Lung (tissue), 10 donors: ENCODE results near the gene TRIM16. TPM values are rescaled to one million over a fixed set of nuclear protein-coding genes. Genes with fewer than 3 reads are reported as not detected.
A peak's percentile ranks its signal among the peaks of the same experiment; 100 is the strongest.
"Not testable (repeated sequence)": the region's sequence is repeated elsewhere in the genome, so short reads cannot be mapped to it uniquely, and the experiment has no call there.

Experiments used
- ATAC-seq: fragments of 200-7000 bp; cut with Tn5 transposase; one replicate; pipeline ENCODE4 v1.9.1; 2020; ENCODE audit warnings: moderate number of reproducible peaks; ENCODE audit not compliant: insufficient read depth, low FRiP score
- DNase-seq, 3 donors: peaks; one replicate each; pipeline ENCODE4 v3.0.0-alpha.2; 2013 to 2017
- H3K27ac ChIP-seq, 2 donors: one replicate each; pipeline ENCODE4 v1.5.1; 2013; ENCODE audit warnings: mild to moderate bottlenecking in 2 of 2, moderate library complexity in 2 of 2, control low read depth in 1 of 2, inconsistent platforms in 1 of 2, low read depth in 1 of 2, low read length in 1 of 2
- H3K27me3 ChIP-seq, 3 donors: one replicate each; pipeline ENCODE4 v1.5.1; 2013; ENCODE audit warnings: low read length in 2 of 3; ENCODE audit not compliant: control insufficient read depth in 3 of 3, insufficient read depth in 3 of 3
- H3K36me3 ChIP-seq, 4 donors: one replicate each; pipeline ENCODE4 v1.5.1; 2013; ENCODE audit warnings: low read length in 4 of 4, mild to moderate bottlenecking in 1 of 4, moderate library complexity in 1 of 4; ENCODE audit not compliant: control insufficient read depth in 4 of 4, insufficient read depth in 4 of 4
- H3K4me1 ChIP-seq, 5 donors: one replicate each; pipeline ENCODE4 v1.5.1; 2013; ENCODE audit warnings: low read length in 5 of 5, mild to moderate bottlenecking in 2 of 5, moderate library complexity in 1 of 5; ENCODE audit not compliant: control insufficient read depth in 5 of 5, insufficient read depth in 5 of 5
- H3K4me3 ChIP-seq: one replicate; pipeline ENCODE4 v1.5.1; 2013; ENCODE audit warnings: mild to moderate bottlenecking, control low read depth, moderate library complexity
- H3K9ac ChIP-seq, 2 donors: one replicate each; pipeline ENCODE4 v1.5.1; 2013; ENCODE audit warnings: low read length in 2 of 2, control low read depth in 1 of 2; ENCODE audit not compliant: insufficient read depth in 1 of 2
- H3K9me3 ChIP-seq, 4 donors: one replicate each; pipeline ENCODE4 v1.5.1; 2013; ENCODE audit warnings: low read length in 3 of 4, mild to moderate bottlenecking in 1 of 4, moderate library complexity in 1 of 4; ENCODE audit not compliant: control insufficient read depth in 4 of 4, insufficient read depth in 3 of 4
- WGBS, 2 donors: extraction: QIAGEN DNeasy Blood & Tissue Kit; methylation state at CpG; one replicate each; pipeline ENCODE4 v1.1.7; 2013; 5-methylcytosine and 5-hydroxymethylcytosine counted together
- polyA plus RNA-seq, 2 donors: library from polyadenylated mRNA; stranded (reverse); fragments of 200-250 nt; gene quantifications; one replicate each; pipeline ENCODE4 v1.2.1, GENCODE V29; 2013
- total RNA-seq, 2 donors: library from RNA; depleted of rRNA in 1 of 2; stranded (reverse); fragments of >200 nt in 1 of 2; gene quantifications; one replicate each; pipeline ENCODE4 v1.2.1, GENCODE V29; 2014 to 2021
- donor health status: Bipolar disorder and iron deficiency.
- donor health status: healthy.
- donor health status: DM: yes; HTN: yes; CAD: no.

Gene TRIM16
- total and polyA plus RNA-seq, 4 donors, result 10.2 to 32.1 (median 21.0) TPM

DNA sequence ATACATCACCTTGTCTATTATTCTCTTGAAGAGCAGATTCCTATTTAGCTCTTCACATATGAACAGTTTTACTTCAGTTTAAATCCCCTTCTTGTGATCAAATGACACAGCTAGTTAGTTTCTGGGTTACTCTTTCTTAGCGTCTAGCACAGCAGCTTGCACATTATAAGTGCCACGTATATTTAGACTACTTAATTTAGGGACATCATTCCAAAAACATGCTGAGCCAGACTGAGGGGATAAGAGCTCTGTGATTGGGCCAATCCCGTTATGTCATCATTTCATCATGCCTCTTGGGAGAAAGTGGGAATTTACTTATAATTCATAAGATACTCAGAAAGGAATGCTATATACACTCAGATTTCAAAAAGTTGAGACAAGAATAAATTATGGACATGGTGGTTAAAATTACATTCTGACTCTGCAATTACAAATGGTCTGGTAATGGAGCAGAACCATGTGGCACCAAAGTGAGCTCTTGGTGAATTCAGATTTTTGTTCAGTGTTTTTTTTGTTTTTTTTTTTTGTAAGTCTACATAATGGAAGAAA is 60.4 kb downstream of the TRIM16 start:
- not testable (repeated sequence) for H3K4me3 ChIP-seq, H3K27me3 ChIP-seq, H3K9ac ChIP-seq, H3K4me1 ChIP-seq, H3K9me3 ChIP-seq, H3K36me3 ChIP-seq, ATAC-seq, H3K27ac ChIP-seq
- DNase-seq, result peak in 1 of 3 donors; percentile 12
- 78 to 89% methylated on average over 3 of the region's 3 CpGs for WGBS, 2 donors

DNA sequence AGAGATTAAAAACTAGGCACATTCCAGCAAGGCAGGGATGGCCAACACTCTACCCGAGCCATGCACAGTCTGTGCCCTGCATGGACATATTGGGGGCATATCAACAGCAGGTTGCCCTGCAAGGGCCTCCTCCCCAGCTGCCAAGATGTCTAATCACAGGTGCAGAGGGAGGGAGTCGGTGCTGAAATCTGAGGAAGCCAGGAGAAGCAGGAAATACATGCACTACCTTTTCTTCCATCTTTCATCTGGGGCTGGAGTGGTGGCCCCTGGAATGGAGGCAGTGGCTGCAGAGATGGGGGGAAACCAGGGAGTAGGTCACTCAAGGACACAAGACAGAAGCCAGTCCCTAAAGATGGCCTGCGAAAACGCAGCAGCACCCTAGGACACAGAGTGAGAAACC is 60.9 kb downstream of the TRIM16 start:
- WGBS, 2 donors, result 83 to 90% methylated on average over 3 of the region's 4 CpGs
- H3K27ac ChIP-seq, H3K9me3 ChIP-seq, H3K4me1 ChIP-seq, H3K36me3 ChIP-seq, DNase-seq, H3K27me3 ChIP-seq, H3K9ac ChIP-seq, H3K4me3 ChIP-seq, ATAC-seq: not testable (repeated sequence)

DNA sequence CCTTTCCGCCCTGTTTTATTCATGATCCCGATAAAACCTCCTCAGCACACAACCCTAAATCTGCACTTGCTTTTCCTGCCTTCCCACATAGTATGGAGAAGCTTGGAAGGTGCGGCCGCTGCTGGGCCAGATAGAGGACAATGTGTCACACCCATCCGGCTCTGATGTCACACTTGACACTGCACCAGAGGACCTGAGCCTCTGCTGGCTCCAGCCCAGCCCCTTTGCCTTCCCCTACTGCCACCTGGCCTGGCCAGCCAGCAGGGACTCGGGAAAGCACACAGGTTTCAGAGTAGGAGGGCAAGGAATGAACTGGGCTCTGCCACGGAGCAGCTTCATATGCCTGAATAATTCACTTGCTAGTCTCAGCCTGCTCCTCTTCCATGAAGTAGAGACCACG is 62.0 kb downstream of the TRIM16 start:
- DNase-seq, H3K4me1 ChIP-seq, ATAC-seq, H3K9me3 ChIP-seq, H3K27me3 ChIP-seq, H3K36me3 ChIP-seq, H3K4me3 ChIP-seq, H3K9ac ChIP-seq, H3K27ac ChIP-seq: not testable (repeated sequence)
- 87 to 90% methylated on average over 5 to 7 of the region's 8 CpGs for WGBS, 2 donors

DNA sequence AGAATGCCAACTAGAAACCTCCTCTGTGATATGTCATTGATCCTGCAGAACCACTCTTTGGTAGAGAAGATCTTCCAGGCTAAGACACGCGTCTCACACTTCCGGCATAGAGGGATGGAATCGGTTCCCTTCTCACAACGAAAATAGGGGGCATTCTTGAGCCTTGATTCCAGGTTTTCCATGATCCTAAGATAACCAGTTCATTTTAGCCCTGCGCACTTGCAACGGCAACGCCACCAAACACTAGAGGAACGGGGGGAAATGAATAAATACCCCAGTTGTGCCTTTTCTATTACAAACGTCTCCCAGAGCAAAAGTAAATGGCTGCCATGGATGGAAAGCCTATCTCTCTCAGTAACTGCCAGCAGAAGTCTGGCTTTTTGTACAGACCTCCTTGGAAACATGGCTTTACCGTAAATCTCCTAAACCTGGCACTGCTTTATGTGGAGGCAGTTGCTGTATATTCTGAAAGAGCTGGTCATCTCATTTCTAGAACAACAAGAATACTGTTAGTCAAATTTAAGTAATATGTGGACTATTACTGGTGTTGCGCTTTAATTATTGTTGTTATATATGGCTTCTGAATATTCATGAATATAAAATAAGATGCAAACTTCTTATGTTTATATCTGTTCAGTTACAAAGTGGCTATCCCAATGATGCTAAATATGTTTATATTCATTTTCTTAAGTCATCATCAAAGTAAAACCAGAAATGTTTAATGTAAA is 64.6 kb downstream of the TRIM16 start, which contains the start of gene FBXW10B:
Gene FBXW10B, minus strand, starts transcription at position 374 of the 728 bp plus-strand sequence. Its CDS starts 192 bp downstream, at position 182.
- H3K9me3 ChIP-seq, H3K27ac ChIP-seq, H3K4me3 ChIP-seq, H3K4me1 ChIP-seq, H3K27me3 ChIP-seq, H3K36me3 ChIP-seq, H3K9ac ChIP-seq, ATAC-seq: not testable (repeated sequence)
- peak in 2 of 3 donors; percentile 15 to 36 for DNase-seq
- 63 to 75% methylated on average over 11 of the region's 12 CpGs for WGBS, 2 donors

DNA sequence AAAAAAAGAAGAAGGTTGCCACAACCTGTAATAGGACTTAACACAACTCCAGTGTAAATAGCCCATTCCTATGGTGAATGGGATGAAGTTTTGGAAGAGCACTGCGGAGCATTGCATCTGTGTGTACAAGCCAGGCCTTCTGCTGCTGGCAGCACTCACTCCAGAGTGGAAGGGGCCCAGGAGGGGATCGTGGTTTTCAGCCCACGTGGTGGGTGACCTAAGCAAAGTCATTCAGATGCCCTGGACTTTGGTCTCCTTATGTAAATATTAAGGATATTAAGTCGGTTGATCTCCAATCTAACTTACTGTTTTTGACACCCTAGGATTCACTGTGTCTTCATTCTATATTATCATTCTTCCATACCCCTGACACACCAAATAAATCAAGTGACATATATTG is 67.3 kb downstream of the TRIM16 start:
- not testable (repeated sequence) for H3K9me3 ChIP-seq, H3K27me3 ChIP-seq, H3K36me3 ChIP-seq, H3K4me3 ChIP-seq, ATAC-seq, H3K9ac ChIP-seq, H3K27ac ChIP-seq, H3K4me1 ChIP-seq
- 51 to 62% methylated on average over 4 of the region's 4 CpGs for WGBS, 2 donors
- peak in 1 of 3 donors; percentile 33 for DNase-seq

DNA sequence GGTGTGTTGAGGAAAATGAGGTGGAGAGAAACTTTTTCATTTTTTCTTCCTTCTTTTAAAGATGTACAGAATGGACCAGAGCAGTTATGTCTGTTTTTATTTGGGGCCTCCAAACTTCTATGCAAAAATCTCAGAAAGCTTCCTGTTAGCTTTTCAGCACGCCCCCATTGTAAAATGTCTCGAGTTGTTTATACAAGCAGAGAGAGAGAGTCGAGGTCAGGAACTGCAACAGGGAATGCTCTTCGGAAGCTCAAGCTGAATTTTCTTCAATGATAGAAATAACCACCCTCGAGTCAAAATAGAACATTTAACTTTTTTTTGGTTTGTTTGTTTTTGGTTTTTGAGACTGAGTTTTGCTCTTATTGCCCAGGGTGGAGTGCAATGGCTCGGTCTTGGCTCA is 68.3 kb downstream of the TRIM16 start:
- H3K27ac ChIP-seq, H3K4me1 ChIP-seq, H3K36me3 ChIP-seq, H3K9me3 ChIP-seq, ATAC-seq, H3K4me3 ChIP-seq, H3K9ac ChIP-seq, H3K27me3 ChIP-seq: not testable (repeated sequence)
- DNase-seq, result peak in 2 of 3 donors; percentile 29 to 57
- 47 to 72% methylated on average over 6 of the region's 6 CpGs for WGBS, 2 donors

DNA sequence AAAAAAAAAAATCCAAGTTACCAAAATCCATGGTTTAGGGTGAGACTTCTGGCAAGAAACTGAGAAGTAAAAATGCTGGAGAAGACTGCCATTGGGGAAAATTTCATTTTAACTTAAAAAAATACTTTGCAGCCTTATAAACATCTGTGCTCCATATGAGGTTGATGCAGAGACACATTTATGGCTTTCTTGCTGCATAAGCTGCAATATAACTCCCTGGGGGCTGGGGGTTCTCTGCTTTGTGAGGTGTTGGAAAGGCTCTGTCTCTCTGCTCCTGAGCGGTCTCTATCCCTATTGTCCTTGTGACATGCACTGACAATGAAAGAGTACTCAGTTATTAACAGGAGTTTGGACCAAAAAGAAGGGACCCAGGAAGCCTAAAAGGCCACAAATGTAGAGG is 71.0 kb downstream of the TRIM16 start:
- not testable (repeated sequence) for DNase-seq, H3K27me3 ChIP-seq, H3K4me3 ChIP-seq, H3K9me3 ChIP-seq, ATAC-seq, H3K27ac ChIP-seq, H3K4me1 ChIP-seq, H3K36me3 ChIP-seq, H3K9ac ChIP-seq
- WGBS, 2 donors, result 100% methylated on average over 1 of the region's 1 CpG

DNA sequence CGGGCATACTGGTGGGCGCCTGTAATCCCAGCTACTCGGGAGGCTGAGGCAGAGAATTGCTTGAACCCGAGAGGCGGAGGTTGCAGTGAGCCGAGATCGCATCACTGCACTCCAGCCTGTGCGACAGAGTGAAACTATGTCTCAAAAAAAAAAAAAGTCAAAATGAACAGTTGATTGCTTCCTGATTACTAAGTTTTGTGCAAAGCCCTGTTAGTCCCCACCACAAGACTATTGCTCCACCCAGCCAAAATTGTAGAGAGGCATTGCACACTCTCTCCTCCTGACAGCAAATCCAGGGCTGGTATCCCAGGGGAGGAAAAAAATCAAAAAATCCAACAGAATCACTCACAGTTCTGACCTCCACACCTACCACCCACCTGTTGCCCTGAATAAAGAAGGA is 91.2 kb downstream of the TRIM16 start:
- H3K36me3 ChIP-seq, H3K27me3 ChIP-seq, DNase-seq, H3K4me1 ChIP-seq, H3K4me3 ChIP-seq, H3K9me3 ChIP-seq, H3K27ac ChIP-seq, H3K9ac ChIP-seq, ATAC-seq: not testable (repeated sequence)
- WGBS, 2 donors, result 62 to 71% methylated on average over 8 of the region's 8 CpGs
